Mammary epithelial cell (primary cell): ENCODE measurements around the gene ZCCHC24.

Experiments used
- CTCF ChIP-seq, 2 donors: IDR thresholded peaks in 1 of 2; conservative IDR thresholded peaks in 1 of 2; 2 replicates each; pipeline ENCODE4 v1.5.1; 2011 to 2012; ENCODE audit warnings: inconsistent platforms in 2 of 2, low read length in 2 of 2, mild to moderate bottlenecking in 2 of 2, control low read depth in 1 of 2, low read depth in 1 of 2; ENCODE audit not compliant: insufficient read depth in 1 of 2; ENCODE audit errors: extremely low read depth in 1 of 2
- EZH2 ChIP-seq: IDR thresholded peaks from 2 replicates; pipeline ENCODE4 v1.6.1; 2012; ENCODE audit warnings: low read length, inconsistent platforms, borderline replicate concordance

- TF ChIP-seq CTCF (conservative IDR thresholded peaks at IDR 0.05 in 1 of 2, IDR thresholded peaks at IDR 0.05 in 1 of 2; ENCODE audit: extremely low read depth in 1 of 2, insufficient read depth in 1 of 2, low read depth in 1 of 2, low read length in 2 of 2), result no peak
- no peak for TF ChIP-seq EZH2
These were observed 30.7 kb downstream of the ZCCHC24 start for GRCh38 chr10:79414714-79415113.
